ENCODE results near the gene CCDC73. TPM values are rescaled to one million over a fixed set of nuclear protein-coding genes. Genes with fewer than 3 reads are reported as not detected.
A peak's percentile ranks its signal among the peaks of the same experiment; 100 is the strongest.

CCDC73 gene
- total RNA-seq, 1 experiment from 2014 or later: not detected

- TF ChIP-seq ZNF532 (CRISPR knock-in tag; IDR thresholded peaks at IDR 0.05; ENCODE audit: borderline replicate concordance) (no peak), ETV6 (CRISPR knock-in tag; IDR thresholded peaks at IDR 0.05) (no peak), GTF2I (CRISPR knock-in tag; conservative IDR thresholded peaks at IDR 0.05) (no peak), CREB1 (CRISPR knock-in tag; IDR thresholded peaks at IDR 0.05) (no peak)
Measured at GRCh38 chr11:32602657-32603415, 191.6 kb downstream of the CCDC73 start (continued).

GRCh38 chr11:32597921-32598320 lies 196.5 kb downstream of the CCDC73 start:
- POLR2A ChIA-PET: no interaction called here
- H3K27me3 Mint-ChIP-seq (ENCODE audit: low read depth): no peaks in the 10 kb centered on the region
- CTCF ChIA-PET: no interaction called here
- ATAC-seq (no peak), DNase-seq (ENCODE audit: low spot score) (no peak)
- peaks cover 19% of the 10 kb centered on the region for H3K4me1 Mint-ChIP-seq
- TF ChIP-seq ZNF512 (CRISPR knock-in tag; IDR thresholded peaks at IDR 0.05; ENCODE audit: borderline replicate concordance) (no peak), ZNF281 (CRISPR knock-in tag; IDR thresholded peaks at IDR 0.05) (no peak), ATF1 (CRISPR knock-in tag; IDR thresholded peaks at IDR 0.05) (no peak), GTF2I (CRISPR knock-in tag; conservative IDR thresholded peaks at IDR 0.05) (no peak), SMAD3 (CRISPR knock-in tag; IDR thresholded peaks at IDR 0.05; ENCODE audit: borderline replicate concordance) (no peak), NFYB (CRISPR knock-in tag; conservative IDR thresholded peaks at IDR 0.05; ENCODE audit: low read depth) (no peak), PRDM15 (CRISPR knock-in tag; IDR thresholded peaks at IDR 0.05) (no peak), CREB1 (CRISPR knock-in tag; IDR thresholded peaks at IDR 0.05) (no peak), FOXP1 (CRISPR knock-in tag; IDR thresholded peaks at IDR 0.05; ENCODE audit: borderline replicate concordance) (no peak), ZNF121 (CRISPR knock-in tag; IDR thresholded peaks at IDR 0.05) (no peak), STAT6 (CRISPR knock-in tag; conservative IDR thresholded peaks at IDR 0.05; ENCODE audit: low read depth) (no peak), RORB (CRISPR knock-in tag; IDR thresholded peaks at IDR 0.05) (no peak), JUN (CRISPR knock-in tag; IDR thresholded peaks at IDR 0.05) (no peak), MYBL2 (CRISPR knock-in tag; IDR thresholded peaks at IDR 0.05) (no peak), TEAD4 (CRISPR knock-in tag; IDR thresholded peaks at IDR 0.05) (no peak), ZBTB43 (CRISPR knock-in tag; IDR thresholded peaks at IDR 0.05) (no peak)
- no peaks in the 10 kb centered on the region for H3K9me3 Mint-ChIP-seq
- H3K36me3 Mint-ChIP-seq: peaks cover 65% of the 10 kb centered on the region
- H3K4me3 Mint-ChIP-seq: peak overlapping the region; percentile 7; the same call in 1 of the 2 replicates
- peak overlapping the region; percentile 46; the same call in 1 of the 2 replicates for H3K27ac Mint-ChIP-seq
